A549 (cell line): ENCODE results near the gene F2R. TPM values are rescaled to one million over a fixed set of nuclear protein-coding genes. Genes with fewer than 3 reads are reported as not detected.
"Not testable (repeated sequence)": the region's sequence is repeated elsewhere in the genome, so short reads cannot be mapped to it uniquely, and the experiment has no call there.

Experiments used
- ATAC-seq, 2 experiments: fragments of 200-7000 bp in 1 of 2; fragments of >200 bp in 1 of 2; cut with Nextera tagmentation in 1 of 2; cut with Tn5 transposase in 1 of 2; 3 replicates each; pipeline versions ENCODE4 v1.8.0 to v1.9.1; 2018 to 2020; ENCODE audit warnings: mild to moderate bottlenecking in 1 of 2, moderate library complexity in 1 of 2
- CTCF ChIA-PET: fragments of 300-600 bp; sonication (Branson Sonifier 250); formaldehyde crosslinking; extraction: SDS; loops from one replicate; lab custom pipeline; 2021; ENCODE audit warnings: antibody characterized with exemption, inconsistent platforms; lab: Yijun Ruan, JAX
- POLR2A ChIA-PET: fragments of 350-600 bp; formaldehyde crosslinking; extraction: SDS; loops from one replicate; lab custom pipeline; 2021; ENCODE audit warnings: antibody characterized with exemption, inconsistent platforms; lab: Yijun Ruan, JAX
- DNase-seq, 2 experiments: peaks; one replicate each; pipeline versions ENCODE4 v3.0.0 to v3.0.0-alpha.2; 2011 to 2016; ENCODE audit warnings: low read depth in 1 of 2, low spot score in 1 of 2
- FAIRE-seq: peaks from 2 replicates; lab custom pipeline; 2011; peaks lifted over from hg19 to GRCh38; lab: Jason Lieb, UNC
- H3K27ac ChIP-seq, 2 experiments: fragments of >200 bp; sonication (Bioruptor Twin); formaldehyde crosslinking; 3 replicates each; pipeline ENCODE4 v1.5.1; 2016 to 2017
- H3K4me1 ChIP-seq: fragments of >200 bp; sonication (Bioruptor Twin); formaldehyde crosslinking; 3 replicates; pipeline ENCODE4 v1.6.1; 2016
- H3K4me2 ChIP-seq: fragments of >200 bp; sonication (Bioruptor Twin); formaldehyde crosslinking; 3 replicates; pipeline ENCODE4 v1.6.1; 2016
- H3K4me3 ChIP-seq: fragments of >200 bp; sonication (Bioruptor Twin); formaldehyde crosslinking; 3 replicates; pipeline ENCODE4 v1.5.1; 2016
- H3K9me3 ChIP-seq: fragments of >200 bp; sonication (Bioruptor Twin); formaldehyde crosslinking; 3 replicates; pipeline ENCODE4 v1.6.1; 2016
- CBX2 ChIP-seq: fragments of 200-600 bp; sonication (generic); IDR thresholded peaks from 2 replicates; pipeline ENCODE4 v1.6.1; 2016; ENCODE audit warnings: low read depth, mild to moderate bottlenecking, borderline replicate concordance
- CBX8 ChIP-seq: fragments of 200-600 bp; sonication (generic); IDR thresholded peaks from 2 replicates; pipeline ENCODE4 v1.6.1; 2016
- CHD4 ChIP-seq: fragments of 200-600 bp; sonication (generic); IDR thresholded peaks from 2 replicates; pipeline ENCODE4 v1.6.1; 2016; ENCODE audit warnings: antibody characterized with exemption, mild to moderate bottlenecking, borderline replicate concordance
- EP300 ChIP-seq, 2 experiments: fragments of >200 bp; sonication (Bioruptor Twin); formaldehyde crosslinking; IDR thresholded peaks; 2 replicates in 1 of 2; 3 replicates in 1 of 2; pipeline ENCODE4 v1.6.1; 2016 to 2017
- FOSB ChIP-seq: fragments of 250-450 bp; sonication (Bioruptor Pico); IDR thresholded peaks from 2 replicates; pipeline ENCODE4 v1.5.0; 2020; ENCODE audit warnings: mild to moderate bottlenecking, moderate library complexity
- FOSL2 ChIP-seq, 2 experiments: fragments of 450-650 bp in 1 of 2; fragments of >200 bp in 1 of 2; sonication (Bioruptor Twin) in 1 of 2; formaldehyde crosslinking; IDR thresholded peaks; 2 replicates each; pipeline versions ENCODE4 v1.5.0 to v1.6.1; 2016 to 2020; ENCODE audit warnings: mild to moderate bottlenecking in 1 of 2, moderate library complexity in 1 of 2
- GATA3 ChIP-seq: IDR thresholded peaks from 2 replicates; pipeline ENCODE4 v1.6.1; 2012; ENCODE audit warnings: borderline replicate concordance
- HEYL ChIP-seq: fragments of 250-450 bp; sonication (Bioruptor Pico); IDR thresholded peaks from 2 replicates; pipeline ENCODE4 v1.8.0; 2021; ENCODE audit warnings: mild to moderate bottlenecking, moderate library complexity
- HOXA7 ChIP-seq: fragments of 250-450 bp; sonication (Bioruptor Pico); IDR thresholded peaks from 2 replicates; pipeline ENCODE4 v1.5.0; 2020; ENCODE audit warnings: mild to moderate bottlenecking, moderate library complexity
- HOXB5 ChIP-seq: fragments of 250-450 bp; sonication (Bioruptor Pico); IDR thresholded peaks from 2 replicates; pipeline ENCODE4 v1.5.0; 2020; ENCODE audit warnings: mild to moderate bottlenecking, moderate library complexity
- JUNB ChIP-seq: fragments of >200 bp; sonication (Bioruptor Twin); formaldehyde crosslinking; IDR thresholded peaks from 2 replicates; pipeline ENCODE4 v1.6.1; 2016
- KDM1A ChIP-seq: fragments of 200-600 bp; sonication (generic); IDR thresholded peaks from 2 replicates; pipeline ENCODE4 v1.6.1; 2016; ENCODE audit warnings: low read depth, mild to moderate bottlenecking
- KDM5A ChIP-seq: fragments of 200-600 bp; sonication (generic); IDR thresholded peaks from 2 replicates; pipeline ENCODE4 v1.6.1; 2016; ENCODE audit warnings: antibody characterized with exemption, mild to moderate bottlenecking
- MAZ ChIP-seq: fragments of 150-350 bp; IDR thresholded peaks from 2 replicates; pipeline ENCODE4 v1.6.1; 2014; ENCODE audit warnings: antibody characterized with exemption, low read depth, low read length, borderline replicate concordance
- NFE2L2 ChIP-seq: fragments of 150-350 bp; conservative IDR thresholded peaks from 2 replicates; pipeline ENCODE4 v1.6.1; 2014; ENCODE audit warnings: low read length
- NPAS2 ChIP-seq: fragments of 250-450 bp; sonication (Bioruptor Pico); IDR thresholded peaks from 2 replicates; pipeline ENCODE4 v1.8.0; 2022; ENCODE audit warnings: mild to moderate bottlenecking, moderate library complexity, borderline replicate concordance
- NR3C1 ChIP-seq: fragments of >200 bp; sonication (Bioruptor Twin); formaldehyde crosslinking; IDR thresholded peaks from 3 replicates; pipeline ENCODE4 v1.6.1; 2017
- PHF8 ChIP-seq: fragments of 200-600 bp; sonication (generic); IDR thresholded peaks from 2 replicates; pipeline ENCODE4 v1.6.1; 2016; ENCODE audit warnings: low read depth, mild to moderate bottlenecking, antibody characterized with exemption, moderate library complexity, borderline replicate concordance
- RARB ChIP-seq: fragments of 250-450 bp; sonication (Bioruptor Pico); IDR thresholded peaks from 2 replicates; pipeline ENCODE4 v1.8.0; 2021; ENCODE audit warnings: mild to moderate bottlenecking, moderate library complexity
- RFX5 ChIP-seq: fragments of 450-650 bp; IDR thresholded peaks from 2 replicates; pipeline ENCODE4 v1.7.1; 2014; ENCODE audit warnings: antibody characterized with exemption, mild to moderate bottlenecking, moderate library complexity
- SREBF2 ChIP-seq: fragments of 450-650 bp; IDR thresholded peaks from 2 replicates; pipeline ENCODE4 v1.6.1; 2014; ENCODE audit warnings: mild to moderate bottlenecking, moderate library complexity
- TFCP2L1 ChIP-seq: fragments of 250-450 bp; sonication (Bioruptor Pico); IDR thresholded peaks from 2 replicates; pipeline ENCODE4 v1.5.0; 2021; ENCODE audit warnings: mild to moderate bottlenecking
- WGBS: methylation state at CpG from one replicate; pipeline ENCODE4 v1.1.6; 2017; ENCODE audit errors: missing lambda C conversion rate; 5-methylcytosine and 5-hydroxymethylcytosine counted together
- polyA plus RNA-seq, 4 experiments: library from polyadenylated mRNA; depleted of rRNA in 3 of 4; stranded (reverse); fragments of >200 nt; fragmentation: RNase III in 1 of 4; extraction: RNeasy Plus Mini Kit Qiagen cat#74134 plus additional on column Dnase treatment in 1 of 4; gene quantifications; 2 replicates in 3 of 4; 3 replicates in 1 of 4; pipeline ENCODE4 v1.2.3, GENCODE V29; 2011 to 2017
- TF ChIP-seq, protein P1 (sequence below): fragments of 450-650 bp; IDR thresholded peaks from 2 replicates; pipeline ENCODE4 v1.6.1; 2014; ENCODE audit warnings: antibody characterized with exemption
- TF ChIP-seq, protein P2 (sequence below): IDR thresholded peaks from 2 replicates; pipeline ENCODE4 v1.6.1; 2012; ENCODE audit warnings: low read depth, borderline replicate concordance
- TF ChIP-seq, protein P3 (sequence below): IDR thresholded peaks from 2 replicates; pipeline ENCODE4 v1.6.1; 2012
- TF ChIP-seq, protein P4 (sequence below): fragments of 250-450 bp; sonication (Bioruptor Pico); IDR thresholded peaks from 2 replicates; pipeline ENCODE4 v1.5.0; 2020; ENCODE audit warnings: low read depth, mild to moderate bottlenecking, moderate library complexity

Gene F2R
- polyA plus RNA-seq, 2 of the 4 experiments (the other 2 are of a cell fraction): 30.4 to 114 TPM

DNA sequence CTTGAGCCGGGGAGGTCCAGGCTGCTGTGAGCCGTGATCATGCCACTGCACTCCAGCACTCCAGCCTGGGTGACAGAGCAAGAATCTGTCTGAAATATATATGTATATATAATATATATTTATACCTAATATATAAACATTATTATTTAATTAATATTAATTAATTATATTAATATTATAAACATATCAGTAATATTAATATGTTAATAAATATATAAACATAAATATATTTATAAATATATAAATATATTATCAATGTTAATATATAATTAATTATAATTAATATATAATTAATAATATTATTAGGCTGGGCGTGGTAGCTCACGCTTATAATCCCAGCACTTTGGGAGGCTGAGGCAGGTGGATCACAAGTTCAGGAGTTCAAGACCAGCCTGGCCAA lies 41.1 kb downstream of the F2R start:
- peaks cover 19% of the 10 kb centered on the region for H3K4me1 ChIP-seq
- POLR2A ChIA-PET: no interaction called here
- no peak for ATAC-seq
- no peaks in the 10 kb centered on the region for H3K9me3 ChIP-seq
- no peak overlapping the region for H3K27ac ChIP-seq
- no peak overlapping the region for H3K4me3 ChIP-seq
- no peak for FAIRE-seq
- H3K4me2 ChIP-seq: no peak overlapping the region
- CTCF ChIA-PET: interaction anchor here (0.8 kb wide), 1 partner anchor 18 kb away, joined by 3 read pairs; no protein-coding TSS in a partner anchor
- TF ChIP-seq NFE2L2 (no peak), TFCP2L1 (CRISPR knock-in tag) (no peak), KDM1A (no peak), SREBF2 (no peak), RARB (no peak), HOXA7 (no peak), FOSB (CRISPR knock-in tag) (no peak), RFX5 (no peak), HEYL (CRISPR knock-in tag) (no peak), GATA3 (no peak), NR3C1 (no peak), EP300 (IDR thresholded peaks at IDR 0.05) (no peak), MAZ (no peak), KDM5A (no peak)
- TF ChIP-seq, protein P1, sequence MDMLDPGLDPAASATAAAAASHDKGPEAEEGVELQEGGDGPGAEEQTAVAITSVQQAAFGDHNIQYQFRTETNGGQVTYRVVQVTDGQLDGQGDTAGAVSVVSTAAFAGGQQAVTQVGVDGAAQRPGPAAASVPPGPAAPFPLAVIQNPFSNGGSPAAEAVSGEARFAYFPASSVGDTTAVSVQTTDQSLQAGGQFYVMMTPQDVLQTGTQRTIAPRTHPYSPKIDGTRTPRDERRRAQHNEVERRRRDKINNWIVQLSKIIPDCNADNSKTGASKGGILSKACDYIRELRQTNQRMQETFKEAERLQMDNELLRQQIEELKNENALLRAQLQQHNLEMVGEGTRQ: no peak
- TF ChIP-seq, protein P2, sequence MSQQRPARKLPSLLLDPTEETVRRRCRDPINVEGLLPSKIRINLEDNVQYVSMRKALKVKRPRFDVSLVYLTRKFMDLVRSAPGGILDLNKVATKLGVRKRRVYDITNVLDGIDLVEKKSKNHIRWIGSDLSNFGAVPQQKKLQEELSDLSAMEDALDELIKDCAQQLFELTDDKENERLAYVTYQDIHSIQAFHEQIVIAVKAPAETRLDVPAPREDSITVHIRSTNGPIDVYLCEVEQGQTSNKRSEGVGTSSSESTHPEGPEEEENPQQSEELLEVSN: no peak
- TF ChIP-seq, protein P3, sequence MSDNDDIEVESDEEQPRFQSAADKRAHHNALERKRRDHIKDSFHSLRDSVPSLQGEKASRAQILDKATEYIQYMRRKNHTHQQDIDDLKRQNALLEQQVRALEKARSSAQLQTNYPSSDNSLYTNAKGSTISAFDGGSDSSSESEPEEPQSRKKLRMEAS: no peak
- no peak for DNase-seq
- 88% methylated on average over 4 of the region's 4 CpGs for WGBS

DNA sequence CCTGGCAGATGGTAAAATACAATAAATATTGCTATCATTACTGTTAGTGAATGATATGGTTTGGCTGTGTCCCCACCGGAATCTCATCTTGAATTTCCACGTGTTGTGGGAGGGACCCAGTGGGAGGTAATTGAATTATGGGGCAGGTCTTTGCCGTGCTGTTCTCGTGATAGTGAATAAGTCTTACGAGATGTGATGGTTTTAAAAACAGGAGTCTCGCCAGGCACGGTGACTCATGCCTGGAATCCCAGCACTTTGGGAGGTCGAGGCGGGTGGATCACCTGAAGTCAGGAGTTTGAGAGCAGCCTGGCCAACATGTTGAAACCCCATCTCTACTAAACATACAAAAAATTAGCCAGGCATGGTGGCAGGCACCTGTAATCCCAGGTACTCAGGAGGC lies 45.2 kb downstream of the F2R start:
- H3K4me3 ChIP-seq; ATAC-seq; DNase-seq; TF ChIP-seq FOSL2 (IDR thresholded peaks at IDR 0.05): not testable (repeated sequence)
- 67% methylated on average over 9 of the region's 9 CpGs for WGBS
- CTCF ChIA-PET: interaction anchor here (0.7 to 6.0 kb wide), 2 partner anchors 13 to 69 kb away, joined by 3 to 34 read pairs; no protein-coding TSS in a partner anchor
- 0 out of 2 replicates have a peak, but pooled peaks have one; percentile 6 for TF ChIP-seq FOSL2 (CRISPR knock-in tag; IDR thresholded peaks at IDR 0.05)
- TF ChIP-seq, all 56 proteins: peak for 1; not testable (repeated sequence) for 55
- peak overlapping the region in 1 of 2 experiments; percentile 11; a peak in 1 of 6 replicates for H3K27ac ChIP-seq
- H3K9me3 ChIP-seq: peaks cover 11% of the 10 kb centered on the region; the same call in 1 of the 3 replicates
- POLR2A ChIA-PET, FAIRE-seq, H3K4me2 ChIP-seq, H3K4me1 ChIP-seq: not testable (repeated sequence)

DNA sequence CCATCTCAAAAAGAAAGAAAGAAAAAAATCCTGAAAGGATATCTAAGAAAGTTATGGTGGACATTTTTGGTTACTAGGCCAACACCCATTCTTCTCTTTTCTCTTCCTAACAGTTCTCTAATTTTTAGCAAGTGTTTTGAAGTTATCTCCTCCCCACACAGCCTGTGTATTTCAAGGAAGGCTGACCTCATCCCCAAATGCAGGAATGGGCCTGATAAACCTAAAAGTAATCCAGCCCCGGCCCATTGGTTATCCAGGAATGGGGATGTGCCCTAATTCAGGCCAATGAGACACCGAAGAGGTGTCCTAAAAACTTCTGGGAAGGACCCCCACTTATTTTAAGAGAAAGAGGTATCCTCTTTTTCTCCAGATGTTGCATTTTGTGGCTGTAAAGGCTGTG lies 46.6 kb downstream of the F2R start:
- WGBS: 58% methylated on average over 2 of the region's 2 CpGs
- TF ChIP-seq, protein P1: no peak
- no peak for TF ChIP-seq CBX8
- TF ChIP-seq HOXB5 (CRISPR knock-in tag): no peak
- no peak for TF ChIP-seq CBX2
- TF ChIP-seq JUNB: no peak
- no peak for TF ChIP-seq MAZ
- TF ChIP-seq NPAS2: no peak
- no peak for TF ChIP-seq CHD4
- TF ChIP-seq, protein P4, sequence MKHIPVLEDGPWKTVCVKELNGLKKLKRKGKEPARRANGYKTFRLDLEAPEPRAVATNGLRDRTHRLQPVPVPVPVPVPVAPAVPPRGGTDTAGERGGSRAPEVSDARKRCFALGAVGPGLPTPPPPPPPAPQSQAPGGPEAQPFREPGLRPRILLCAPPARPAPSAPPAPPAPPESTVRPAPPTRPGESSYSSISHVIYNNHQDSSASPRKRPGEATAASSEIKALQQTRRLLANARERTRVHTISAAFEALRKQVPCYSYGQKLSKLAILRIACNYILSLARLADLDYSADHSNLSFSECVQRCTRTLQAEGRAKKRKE (CRISPR knock-in tag): no peak
- no peak for TF ChIP-seq PHF8
- H3K4me3 ChIP-seq: no peak overlapping the region
- 0 out of 6 replicates have a peak overlapping the region, but pooled peaks of 1 of the 2 experiments have one; percentile 13 for H3K27ac ChIP-seq
- H3K4me2 ChIP-seq: no peak overlapping the region
- CTCF ChIA-PET: interaction anchor here (1.1 to 6.0 kb wide), 2 partner anchors 12 to 55 kb away, joined by 4 to 34 read pairs; no protein-coding TSS in a partner anchor
- ATAC-seq (no peak), FAIRE-seq (no peak), DNase-seq (no peak)
- POLR2A ChIA-PET: no interaction called here
- peaks cover 5% of the 10 kb centered on the region; the same call in 1 of the 3 replicates for H3K4me1 ChIP-seq
- H3K9me3 ChIP-seq: peaks cover 11% of the 10 kb centered on the region; the same call in 1 of the 3 replicates
